Fibroblast of the aortic adventitia (primary cell): ENCODE data around the gene PRR36. TPM values are rescaled to one million over a fixed set of nuclear protein-coding genes. Genes with fewer than 3 reads are reported as not detected.

Source experiments
- DNase-seq: peaks from one replicate; pipeline ENCODE4 v3.0.0-alpha.2; 2010; ENCODE audit warnings: low read depth
- H3K4me3 ChIP-seq: 2 replicates; pipeline ENCODE4 v1.5.1; 2011; ENCODE audit warnings: low read depth, mild to moderate bottlenecking, control low read depth, low read length, moderate library complexity
- total RNA-seq: library from RNA; depleted of rRNA; stranded (reverse); fragments of >200 nt; gene quantifications from 2 replicates; pipeline ENCODE4 v1.2.3, GENCODE V29; 2012; ENCODE audit warnings: low replicate concordance
- TF ChIP-seq, protein P1 (sequence below): IDR thresholded peaks from 2 replicates; pipeline ENCODE4 v1.5.1; 2011; ENCODE audit warnings: mild to moderate bottlenecking, low read length, control low read depth, inconsistent platforms; ENCODE audit not compliant: insufficient read depth

The PRR36 gene
- total RNA-seq, 1 donor, result 0.09 TPM

DNA sequence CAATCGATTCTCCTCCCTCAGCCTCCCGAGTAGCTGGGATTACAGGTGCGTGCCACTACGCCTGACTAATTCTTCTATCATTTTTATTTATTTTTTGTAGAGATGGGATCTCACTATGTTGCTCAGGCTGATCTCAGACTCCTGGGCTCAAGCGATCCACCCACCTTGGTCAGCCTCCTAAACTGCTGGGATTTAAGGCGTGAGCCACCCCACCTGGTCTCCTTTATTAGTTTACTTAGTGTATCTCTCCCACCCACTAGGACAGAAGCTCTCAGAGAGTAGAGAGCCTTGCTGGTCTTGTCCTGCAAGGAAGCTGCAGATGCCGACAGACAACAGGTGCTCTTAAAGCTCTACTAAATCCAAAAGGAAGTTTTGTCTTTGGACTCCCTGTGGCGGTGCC lies 11.6 kb upstream of the PRR36 start:
- DNase-seq, result no peak
- TF ChIP-seq, protein P1, sequence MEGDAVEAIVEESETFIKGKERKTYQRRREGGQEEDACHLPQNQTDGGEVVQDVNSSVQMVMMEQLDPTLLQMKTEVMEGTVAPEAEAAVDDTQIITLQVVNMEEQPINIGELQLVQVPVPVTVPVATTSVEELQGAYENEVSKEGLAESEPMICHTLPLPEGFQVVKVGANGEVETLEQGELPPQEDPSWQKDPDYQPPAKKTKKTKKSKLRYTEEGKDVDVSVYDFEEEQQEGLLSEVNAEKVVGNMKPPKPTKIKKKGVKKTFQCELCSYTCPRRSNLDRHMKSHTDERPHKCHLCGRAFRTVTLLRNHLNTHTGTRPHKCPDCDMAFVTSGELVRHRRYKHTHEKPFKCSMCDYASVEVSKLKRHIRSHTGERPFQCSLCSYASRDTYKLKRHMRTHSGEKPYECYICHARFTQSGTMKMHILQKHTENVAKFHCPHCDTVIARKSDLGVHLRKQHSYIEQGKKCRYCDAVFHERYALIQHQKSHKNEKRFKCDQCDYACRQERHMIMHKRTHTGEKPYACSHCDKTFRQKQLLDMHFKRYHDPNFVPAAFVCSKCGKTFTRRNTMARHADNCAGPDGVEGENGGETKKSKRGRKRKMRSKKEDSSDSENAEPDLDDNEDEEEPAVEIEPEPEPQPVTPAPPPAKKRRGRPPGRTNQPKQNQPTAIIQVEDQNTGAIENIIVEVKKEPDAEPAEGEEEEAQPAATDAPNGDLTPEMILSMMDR, result no peak
- H3K4me3 ChIP-seq, result no peak overlapping the region

DNA sequence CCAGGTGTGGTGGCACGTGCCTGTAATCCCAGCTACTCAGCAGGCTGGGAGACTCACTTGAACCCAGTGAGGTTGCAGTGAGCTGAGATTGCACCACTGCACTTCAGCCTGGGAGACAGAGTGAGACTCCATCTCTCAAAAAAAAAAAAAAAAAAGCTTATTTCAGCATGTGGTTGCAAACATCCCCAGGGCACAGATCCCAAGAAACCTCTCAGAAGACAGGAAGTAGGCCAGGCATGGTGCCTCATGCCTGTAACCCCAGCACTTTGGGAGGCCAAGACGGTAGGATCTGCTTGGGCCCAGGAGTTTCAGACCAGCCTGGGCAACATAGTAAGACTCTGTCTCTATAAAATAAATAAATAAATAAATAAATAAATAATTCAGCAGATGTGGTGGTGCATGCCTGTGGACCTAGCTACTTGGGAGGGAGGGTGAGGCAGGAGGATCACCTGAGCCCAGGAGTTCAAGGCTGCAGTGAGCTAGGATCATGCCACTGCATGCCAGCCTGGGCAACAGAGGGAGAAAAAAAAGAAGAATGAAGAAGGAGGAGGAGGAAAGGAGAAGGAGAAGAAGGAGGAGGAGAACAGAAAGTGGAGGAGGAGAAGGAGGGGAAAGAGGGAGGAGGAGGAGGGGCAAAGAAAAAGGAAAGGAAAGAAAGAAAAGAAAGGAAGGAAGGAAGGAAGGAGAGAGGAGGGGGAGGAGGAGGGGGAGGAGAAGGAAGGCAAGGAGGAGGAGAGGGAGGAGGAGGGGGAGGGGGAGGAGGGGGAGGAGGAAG lies 9.8 kb upstream of the PRR36 start:
- H3K4me3 ChIP-seq, result no peak overlapping the region
- DNase-seq, result peak; percentile 27
- TF ChIP-seq, protein P1, result no peak

DNA sequence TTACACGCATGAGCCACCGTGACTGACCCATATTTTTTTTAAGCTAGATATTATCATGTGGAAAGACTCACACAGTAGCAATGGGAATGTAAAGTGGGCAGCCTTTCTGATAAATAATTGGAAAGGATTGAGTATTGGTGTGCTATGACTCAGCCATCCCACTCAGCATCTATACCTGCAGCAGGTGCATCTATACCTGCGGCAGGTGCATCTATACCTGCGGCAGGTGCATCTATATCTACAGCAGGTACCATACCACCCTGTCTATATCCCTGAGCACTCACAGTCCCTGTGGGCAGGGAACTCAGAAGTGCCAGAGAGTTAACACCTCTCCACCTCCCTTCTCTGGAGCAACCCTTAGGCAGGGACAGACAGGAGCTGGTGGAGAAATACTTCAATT lies 8.9 kb upstream of the PRR36 start:
- no peak overlapping the region for H3K4me3 ChIP-seq
- DNase-seq, result no peak
- TF ChIP-seq, protein P1, result no peak

DNA sequence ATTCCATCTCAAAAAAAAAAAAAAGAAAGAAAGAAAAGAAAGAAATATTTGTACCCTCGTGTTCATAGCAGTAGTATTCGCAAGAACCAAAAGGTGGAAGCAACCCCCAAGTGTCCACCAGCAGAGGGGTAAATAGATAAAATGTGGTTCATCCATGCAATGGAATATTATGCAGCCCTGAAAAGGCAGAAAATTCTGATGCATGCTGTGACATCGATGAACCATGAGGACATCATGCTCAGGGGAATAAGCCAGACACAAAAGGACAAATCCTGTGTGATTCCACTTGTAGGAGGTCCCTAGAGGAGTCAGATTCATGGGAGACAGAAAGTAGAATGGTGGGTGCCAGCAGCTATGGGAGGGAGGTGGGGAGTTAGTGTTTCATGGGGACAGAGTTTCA lies 7.7 kb upstream of the PRR36 start:
- TF ChIP-seq, protein P1, result no peak
- H3K4me3 ChIP-seq, result no peak overlapping the region
- no peak for DNase-seq

DNA sequence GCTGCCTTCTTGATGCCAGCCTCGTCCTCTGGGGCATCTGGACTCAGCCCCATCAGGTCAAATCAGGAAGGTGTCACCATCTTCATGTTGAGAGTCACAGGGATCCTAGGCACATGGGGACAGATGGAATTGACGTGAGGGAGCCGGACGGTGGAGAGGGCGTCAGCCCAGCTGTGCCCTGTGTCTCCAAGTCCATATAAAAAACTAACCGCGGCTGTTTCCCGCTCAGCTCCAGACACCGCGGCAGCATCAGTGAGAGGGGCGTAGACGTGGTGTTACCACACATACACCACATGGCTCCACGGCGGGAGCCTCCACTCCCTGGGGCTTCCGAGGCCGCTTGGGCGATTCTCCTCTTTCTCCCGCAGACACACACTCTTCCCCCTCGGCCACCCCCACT lies 5.6 kb upstream of the PRR36 start:
- no peak for DNase-seq
- no peak overlapping the region for H3K4me3 ChIP-seq
- TF ChIP-seq, protein P1, result no peak

DNA sequence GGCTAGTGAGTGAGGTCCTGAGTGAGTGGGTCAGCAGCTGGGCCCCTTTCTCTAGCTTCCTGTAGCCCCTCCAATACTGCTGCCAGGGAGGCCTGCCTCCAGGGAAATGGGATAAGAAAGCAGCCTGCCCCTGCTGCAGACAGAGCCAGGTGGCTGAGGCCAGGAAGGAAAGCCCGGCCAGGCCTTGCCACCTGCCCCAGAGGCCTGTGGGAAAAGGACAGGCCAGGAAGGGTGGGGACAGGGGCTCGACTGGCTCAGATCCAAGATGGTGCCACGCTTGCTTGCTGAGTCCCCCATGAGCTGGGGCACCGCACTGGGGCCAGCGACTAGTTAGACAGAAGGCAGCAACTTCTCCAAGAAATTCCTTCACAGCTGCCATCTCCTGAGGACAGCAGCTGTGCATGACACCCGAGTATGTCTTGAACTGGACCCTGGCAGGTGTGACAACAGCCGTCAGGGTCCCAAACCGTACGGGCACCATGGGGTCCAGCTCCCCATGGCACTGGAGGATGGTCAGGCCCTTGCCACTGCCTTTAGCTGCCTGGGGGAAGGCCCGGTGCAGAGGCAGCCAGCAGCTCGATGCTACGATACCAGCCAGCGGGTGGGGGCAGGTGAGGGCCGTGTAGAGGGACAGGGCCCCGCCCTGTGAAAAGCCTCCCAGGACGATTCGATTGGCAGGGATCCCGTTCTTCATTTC lies 5.1 kb upstream of the PRR36 start:
- H3K4me3 ChIP-seq, result no peak overlapping the region
- TF ChIP-seq, protein P1, result no peak
- DNase-seq, result no peak
